ENCODE results near the gene ACBD6. TPM values are rescaled to one million over a fixed set of nuclear protein-coding genes. Genes with fewer than 3 reads are reported as not detected.

Gene ACBD6
- total RNA-seq, 1 donor from 2014 or later, result 34.4 TPM

- no peak for TF ChIP-seq POLR2AphosphoS5 (IDR thresholded peaks at IDR 0.05; ENCODE audit: insufficient read depth in 1 of 2, low read depth in 1 of 2)
- intact Hi-C loops (cut with DNase I), result no loop called here
- Histone ChIP-seq H3K4me3 (no peak overlapping the region), H3K27me3 (no peaks in the 10 kb centered on the region), H3K4me1 (peaks cover 29% of the 10 kb centered on the region), H3K9me3 (no peaks in the 10 kb centered on the region), H3K36me3 (no peaks in the 10 kb centered on the region), H3K27ac (no peak overlapping the region)
- DNase-seq (ENCODE audit: extremely low spot score in 2 of 2), result no peak
These were observed 1.8 kb upstream of the ACBD6 start for GRCh38 chr1:180504186-180504585.

- Histone ChIP-seq H3K4me1 (peaks cover 33% of the 10 kb centered on the region), H3K27ac (peak overlapping the region; percentile 94), H3K4me3 (peak overlapping the region; percentile 87 to 96), H3K9me3 (no peaks in the 10 kb centered on the region), H3K36me3 (no peaks in the 10 kb centered on the region), H3K27me3 (no peaks in the 10 kb centered on the region)
- intact Hi-C loops (cut with DNase I), result no loop called here
- TF ChIP-seq POLR2AphosphoS5 (IDR thresholded peaks at IDR 0.05; ENCODE audit: insufficient read depth in 1 of 2, low read depth in 1 of 2), result no peak
- TF ChIP-seq POLR2A (IDR thresholded peaks at IDR 0.05), result no peak
- no peak for TF ChIP-seq CTCF (IDR thresholded peaks at IDR 0.05)
- DNase-seq (ENCODE audit: extremely low spot score in 2 of 2), result no peak
These were observed 994 bp upstream of the ACBD6 start for GRCh38 chr1:180503280-180503862.

- Histone ChIP-seq H3K36me3 (no peaks in the 10 kb centered on the region), H3K4me1 (peaks cover 33% of the 10 kb centered on the region), H3K4me3 (peak overlapping the region; percentile 87 to 96), H3K9me3 (no peaks in the 10 kb centered on the region), H3K27ac (peak overlapping the region; percentile 94), H3K27me3 (no peaks in the 10 kb centered on the region)
- TF ChIP-seq POLR2A (IDR thresholded peaks at IDR 0.05) (no peak), POLR2AphosphoS5 (IDR thresholded peaks at IDR 0.05; ENCODE audit: insufficient read depth in 1 of 2, low read depth in 1 of 2) (no peak), CTCF (IDR thresholded peaks at IDR 0.05) (no peak)
- intact Hi-C loops (cut with DNase I), result no loop called here
- DNase-seq (ENCODE audit: extremely low spot score in 2 of 2), result no peak
These were observed 464 bp downstream of the ACBD6 start for GRCh38 chr1:180501865-180502360.

GRCh38 chr1:180500689-180501088 is 1.7 kb downstream of the ACBD6 start:
- H3K27ac ChIP-seq, result no peak overlapping the region
- intact Hi-C loops (cut with DNase I), result no loop called here
- TF ChIP-seq POLR2AphosphoS5 (IDR thresholded peaks at IDR 0.05; ENCODE audit: insufficient read depth in 1 of 2, low read depth in 1 of 2), result no peak
- TF ChIP-seq POLR2A (IDR thresholded peaks at IDR 0.05), result no peak
- no peak for TF ChIP-seq CTCF (IDR thresholded peaks at IDR 0.05)
- H3K27me3 ChIP-seq, result no peaks in the 10 kb centered on the region
- H3K36me3 ChIP-seq, result no peaks in the 10 kb centered on the region
- peaks cover 33% of the 10 kb centered on the region for H3K4me1 ChIP-seq
- H3K9me3 ChIP-seq, result no peaks in the 10 kb centered on the region
- no peak for DNase-seq (ENCODE audit: extremely low spot score in 2 of 2)
- H3K4me3 ChIP-seq, result no peak overlapping the region

DNA sequence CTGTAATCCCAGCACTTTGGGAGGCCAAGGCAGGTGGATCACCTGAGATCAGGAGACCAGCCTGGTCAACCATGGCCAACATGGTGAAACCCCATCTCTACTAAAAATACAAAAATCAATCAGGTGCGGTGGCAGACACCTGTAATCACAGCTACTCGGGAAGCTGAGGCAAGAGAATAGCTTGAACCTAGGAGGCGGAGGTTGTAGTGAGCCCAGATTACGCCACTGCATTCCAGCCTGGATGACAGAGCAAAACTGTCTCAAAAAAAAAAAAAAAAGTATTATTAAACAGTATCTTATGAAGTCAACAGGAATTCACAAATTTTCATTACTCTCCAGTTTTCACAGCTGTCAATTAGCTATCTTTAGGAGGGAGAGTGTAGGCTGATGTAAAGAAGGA is 3.8 kb downstream of the ACBD6 start:
- H3K4me3 ChIP-seq, result no peak overlapping the region
- intact Hi-C loops (cut with DNase I), result no loop called here
- H3K27me3 ChIP-seq, result no peaks in the 10 kb centered on the region
- no peaks in the 10 kb centered on the region for H3K9me3 ChIP-seq
- no peak overlapping the region for H3K27ac ChIP-seq
- TF ChIP-seq CTCF (IDR thresholded peaks at IDR 0.05) (no peak), POLR2A (IDR thresholded peaks at IDR 0.05) (no peak), POLR2AphosphoS5 (IDR thresholded peaks at IDR 0.05; ENCODE audit: insufficient read depth in 1 of 2, low read depth in 1 of 2) (no peak)
- no peaks in the 10 kb centered on the region for H3K36me3 ChIP-seq
- H3K4me1 ChIP-seq, result peaks cover 33% of the 10 kb centered on the region
- no peak for DNase-seq (ENCODE audit: extremely low spot score in 2 of 2)

All from vagina (tissue), 2 donors.